ENCODE measurements around the gene PCSK2. TPM values are rescaled to one million over a fixed set of nuclear protein-coding genes. Genes with fewer than 3 reads are reported as not detected.

The PCSK2 gene
- total and polyA plus RNA-seq, 2 of the 8 experiments (the other 6 are each of a cell fraction or from before 2014, with no cell fraction given): 1.9 to 4.2 TPM

GRCh38 chr20:17456279-17456678 is 229.4 kb downstream of the PCSK2 start (continued):
- no peak for TF ChIP-seq SUZ12 (IDR thresholded peaks at IDR 0.05; ENCODE audit: low read length)
- TF ChIP-seq ATF2 (IDR thresholded peaks at IDR 0.05; ENCODE audit: low read length): no peak
- no peak for TF ChIP-seq NANOG (IDR thresholded peaks at IDR 0.05; ENCODE audit: insufficient read depth, low read depth, low read length, poor library complexity, severe bottlenecking)
- no peak for TF ChIP-seq TCF12 (IDR thresholded peaks at IDR 0.05; ENCODE audit: low read depth, low read length)
- no peak for TF ChIP-seq TAF7 (optimal IDR thresholded peaks at IDR 0.05; ENCODE audit: borderline replicate concordance, low read depth, low read length)
- TF ChIP-seq SIN3A (conservative IDR thresholded peaks at IDR 0.05 in 1 of 2, IDR thresholded peaks at IDR 0.05 in 1 of 2; ENCODE audit: low read depth in 1 of 2, low read length in 2 of 2): no peak
- TF ChIP-seq EGR1 (IDR thresholded peaks at IDR 0.05; ENCODE audit: borderline replicate concordance, low read depth, low read length): no peak

Measured in H1 (cell line).